SK-N-SH treated with all-trans-retinoic acid at 6 μM for 48 hours (cell line): ENCODE results near the gene SHC4.

Experiments
- GLIS3 ChIP-seq: fragments of 250-450 bp; sonication (Bioruptor Pico); IDR thresholded peaks from 2 replicates; pipeline ENCODE4 v1.5.0; 2020; ENCODE audit warnings: mild to moderate bottlenecking, moderate library complexity
- TF ChIP-seq, protein P1 (sequence below): fragments of 250-450 bp; sonication (Bioruptor Pico); IDR thresholded peaks from 2 replicates; pipeline ENCODE4 v1.8.0; 2020; ENCODE audit warnings: mild to moderate bottlenecking, moderate library complexity, borderline replicate concordance
- TF ChIP-seq, protein P2 (sequence below): fragments of 250-450 bp; sonication (Bioruptor Pico); IDR thresholded peaks from 2 replicates; pipeline ENCODE4 v1.5.1; 2021; ENCODE audit warnings: mild to moderate bottlenecking, moderate library complexity

DNA sequence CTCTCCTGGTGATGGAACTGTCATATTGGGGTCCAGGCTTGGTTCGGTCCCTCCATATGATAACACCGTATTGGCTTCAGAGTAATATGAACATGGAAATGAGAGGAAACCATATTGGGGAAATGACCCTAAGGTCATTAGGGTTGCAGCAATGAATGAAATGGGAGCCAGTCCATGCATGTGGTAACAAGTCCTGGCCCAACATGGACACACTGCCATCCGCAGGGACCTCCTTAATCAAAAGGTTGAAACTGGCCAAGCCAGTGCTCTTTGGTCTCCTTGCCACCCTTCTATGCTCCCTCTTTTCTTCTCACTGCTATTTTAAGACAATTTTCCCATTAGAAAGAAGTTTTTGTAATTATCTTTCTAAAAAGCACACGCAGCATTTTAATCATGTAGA lies 8.3 kb downstream of the SHC4 start:
- TF ChIP-seq GLIS3 (CRISPR knock-in tag): no peak
- TF ChIP-seq, protein P1, sequence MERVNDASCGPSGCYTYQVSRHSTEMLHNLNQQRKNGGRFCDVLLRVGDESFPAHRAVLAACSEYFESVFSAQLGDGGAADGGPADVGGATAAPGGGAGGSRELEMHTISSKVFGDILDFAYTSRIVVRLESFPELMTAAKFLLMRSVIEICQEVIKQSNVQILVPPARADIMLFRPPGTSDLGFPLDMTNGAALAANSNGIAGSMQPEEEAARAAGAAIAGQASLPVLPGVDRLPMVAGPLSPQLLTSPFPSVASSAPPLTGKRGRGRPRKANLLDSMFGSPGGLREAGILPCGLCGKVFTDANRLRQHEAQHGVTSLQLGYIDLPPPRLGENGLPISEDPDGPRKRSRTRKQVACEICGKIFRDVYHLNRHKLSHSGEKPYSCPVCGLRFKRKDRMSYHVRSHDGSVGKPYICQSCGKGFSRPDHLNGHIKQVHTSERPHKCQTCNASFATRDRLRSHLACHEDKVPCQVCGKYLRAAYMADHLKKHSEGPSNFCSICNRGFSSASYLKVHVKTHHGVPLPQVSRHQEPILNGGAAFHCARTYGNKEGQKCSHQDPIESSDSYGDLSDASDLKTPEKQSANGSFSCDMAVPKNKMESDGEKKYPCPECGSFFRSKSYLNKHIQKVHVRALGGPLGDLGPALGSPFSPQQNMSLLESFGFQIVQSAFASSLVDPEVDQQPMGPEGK (CRISPR knock-in tag): no peak
- TF ChIP-seq, protein P2, sequence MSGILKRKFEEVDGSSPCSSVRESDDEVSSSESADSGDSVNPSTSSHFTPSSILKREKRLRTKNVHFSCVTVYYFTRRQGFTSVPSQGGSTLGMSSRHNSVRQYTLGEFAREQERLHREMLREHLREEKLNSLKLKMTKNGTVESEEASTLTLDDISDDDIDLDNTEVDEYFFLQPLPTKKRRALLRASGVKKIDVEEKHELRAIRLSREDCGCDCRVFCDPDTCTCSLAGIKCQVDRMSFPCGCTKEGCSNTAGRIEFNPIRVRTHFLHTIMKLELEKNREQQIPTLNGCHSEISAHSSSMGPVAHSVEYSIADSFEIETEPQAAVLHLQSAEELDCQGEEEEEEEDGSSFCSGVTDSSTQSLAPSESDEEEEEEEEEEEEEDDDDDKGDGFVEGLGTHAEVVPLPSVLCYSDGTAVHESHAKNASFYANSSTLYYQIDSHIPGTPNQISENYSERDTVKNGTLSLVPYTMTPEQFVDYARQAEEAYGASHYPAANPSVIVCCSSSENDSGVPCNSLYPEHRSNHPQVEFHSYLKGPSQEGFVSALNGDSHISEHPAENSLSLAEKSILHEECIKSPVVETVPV: no peak
